Caco-2 (cell line): ENCODE measurements around the gene CALCA. TPM values are rescaled to one million over a fixed set of nuclear protein-coding genes. Genes with fewer than 3 reads are reported as not detected.

Source experiments
- BruUV-seq: library from RNA; stranded (reverse); fragments of 400-500 nt; replicated peaks from 2 replicates; lab custom pipeline; 2021; lab: Mats Ljungman, UMichigan
- CTCF ChIA-PET: fragments of 300-600 bp; sonication (Branson Sonifier 250); formaldehyde crosslinking; loops from one replicate; lab custom pipeline; 2022; ENCODE audit warnings: antibody characterized with exemption; lab: Charles Lee
- POLR2A ChIA-PET: fragments of 300-600 bp; sonication (Branson Sonifier 250); formaldehyde crosslinking; loops from one replicate; lab custom pipeline; 2022; ENCODE audit warnings: antibody characterized with exemption; lab: Charles Lee
- DNase-seq, 2 experiments: peaks; one replicate each; pipeline versions ENCODE4 v3.0.0 to v3.0.0-alpha.2; 2020 to 2022
- H3K27me3 ChIP-seq: replicated peaks from 2 replicates; pipeline ENCODE4 v1.6.0; 2011; ENCODE audit warnings: low read length; ENCODE audit not compliant: control insufficient read depth, insufficient read depth
- H3K36me3 ChIP-seq: 2 replicates; pipeline ENCODE4 v1.5.1; 2011; ENCODE audit warnings: low read length; ENCODE audit not compliant: control insufficient read depth, insufficient read depth
- H3K4me1 ChIP-seq: fragments of 250-450 bp; sonication (Bioruptor Pico); 2 replicates; pipeline ENCODE4 v1.5.1; 2020; ENCODE audit warnings: mild to moderate bottlenecking
- H3K4me3 ChIP-seq: 2 replicates; pipeline ENCODE4 v1.5.1; 2011; ENCODE audit warnings: low read depth, mild to moderate bottlenecking, control low read depth, low read length
- H3K9me3 ChIP-seq: fragments of 250-450 bp; sonication (Bioruptor Pico); 2 replicates; pipeline ENCODE4 v1.5.1; 2020; ENCODE audit warnings: mild to moderate bottlenecking, moderate library complexity
- H3K27ac Mint-ChIP-seq: one replicate; pipeline ENCODE4 v1.8.0; 2022; ENCODE audit warnings: mixed read lengths; ENCODE audit not compliant: unreplicated experiment
- H3K27me3 Mint-ChIP-seq: one replicate; pipeline ENCODE4 v1.8.0; 2022; ENCODE audit warnings: mixed read lengths; ENCODE audit not compliant: insufficient read depth, unreplicated experiment
- H3K36me3 Mint-ChIP-seq: one replicate; pipeline ENCODE4 v1.8.0; 2022; ENCODE audit warnings: mild to moderate bottlenecking, mixed read lengths; ENCODE audit not compliant: insufficient read depth, unreplicated experiment
- H3K4me1 Mint-ChIP-seq: one replicate; pipeline ENCODE4 v1.8.0; 2022; ENCODE audit warnings: low read depth, mixed read lengths; ENCODE audit not compliant: unreplicated experiment
- H3K4me3 Mint-ChIP-seq: one replicate; pipeline ENCODE4 v1.8.0; 2022; ENCODE audit warnings: mild to moderate bottlenecking, moderate library complexity, mixed read lengths; ENCODE audit not compliant: unreplicated experiment
- H3K9me3 Mint-ChIP-seq: one replicate; pipeline ENCODE4 v1.8.0; 2022; ENCODE audit warnings: mixed read lengths; ENCODE audit not compliant: unreplicated experiment
- CTCF ChIP-seq, 2 experiments: fragments of 200-600 bp in 1 of 2; IDR thresholded peaks; 1 replicate in 1 of 2; 2 replicates in 1 of 2; pipeline versions ENCODE4 v1.5.1 to v1.8.0; 2011 to 2022; ENCODE audit warnings: antibody characterized with exemption in 1 of 2, control low read depth in 1 of 2, inconsistent platforms in 1 of 2, low read depth in 1 of 2, low read length in 1 of 2, mild to moderate bottlenecking in 1 of 2, moderate library complexity in 1 of 2; ENCODE audit not compliant: insufficient read depth in 1 of 2, severe bottlenecking in 1 of 2, unreplicated experiment in 1 of 2
- intact Hi-C: fragments of 100-400 bp; cut with micrococcal nuclease; formaldehyde crosslinking; loops from one replicate; pipeline ENCODE4 v1.10.0; 2022; ENCODE audit not compliant: unreplicated experiment
- total RNA-seq: library from RNA; stranded (reverse); gene quantifications from 2 replicates; pipeline ENCODE4 v1.2.3, GENCODE V29; 2022

CALCA gene
- total RNA-seq, 1 experiment from 2014 or later, result not detected

- DNase-seq, result no peak
- no peak for TF ChIP-seq CTCF (IDR thresholded peaks at IDR 0.05; ENCODE audit: insufficient read depth in 1 of 2, low read depth in 1 of 2, low read length in 1 of 2, severe bottlenecking in 1 of 2, unreplicated experiment in 1 of 2)
- Mint-ChIP-seq H3K27me3 (peaks cover 10% of the 10 kb centered on the region), H3K4me1 (no peaks in the 10 kb centered on the region), H3K9me3 (no peaks in the 10 kb centered on the region), H3K27ac (no peak overlapping the region), H3K4me3 (no peak overlapping the region), H3K36me3 (no peaks in the 10 kb centered on the region)
- CTCF ChIA-PET, result no interaction called here
- Histone ChIP-seq H3K27me3 (no peaks in the 10 kb centered on the region; the same call in 1 of the 2 replicates), H3K9me3 (no peaks in the 10 kb centered on the region), H3K4me3 (no peak overlapping the region), H3K36me3 (no peaks in the 10 kb centered on the region), H3K4me1 (no peaks in the 10 kb centered on the region)
- BruUV-seq, result no TSS peak
- intact Hi-C loops, result no loop called here
- POLR2A ChIA-PET, result no interaction called here
These were observed 45.0 kb downstream of the CALCA start for GRCh38 chr11:14927146-14927545.

- intact Hi-C loops, result no loop called here
- H3K9me3 ChIP-seq, result no peaks in the 10 kb centered on the region
- H3K4me1 ChIP-seq, result peaks cover 9% of the 10 kb centered on the region
- no peak for DNase-seq
- Mint-ChIP-seq H3K27ac (no peak overlapping the region), H3K9me3 (peaks cover 6% of the 10 kb centered on the region), H3K4me3 (no peak overlapping the region), H3K27me3 (peaks cover 3% of the 10 kb centered on the region), H3K4me1 (peaks cover 9% of the 10 kb centered on the region), H3K36me3 (no peaks in the 10 kb centered on the region)
- POLR2A ChIA-PET, result no interaction called here
- TF ChIP-seq CTCF (IDR thresholded peaks at IDR 0.05; ENCODE audit: insufficient read depth in 1 of 2, low read depth in 1 of 2, low read length in 1 of 2, severe bottlenecking in 1 of 2, unreplicated experiment in 1 of 2), result no peak
- CTCF ChIA-PET, result interaction anchor here (1.8 kb wide), 1 partner anchor 16 kb away, joined by 8 read pairs; no protein-coding TSS in a partner anchor
- H3K36me3 ChIP-seq, result no peaks in the 10 kb centered on the region
- no TSS peak for BruUV-seq
- H3K27me3 ChIP-seq, result no peaks in the 10 kb centered on the region; the same call in 1 of the 2 replicates
- H3K4me3 ChIP-seq, result no peak overlapping the region
These were observed 47.8 kb downstream of the CALCA start for GRCh38 chr11:14924318-14924717.

Other genes with a start within 250 kb of the CALCA start
- 33.0 and 34.5 TPM in 2 replicates for gene CYP2R1, start 80.1 kb downstream of the CALCA start, total RNA-seq
- not detected in 2 replicates for gene CALCB, start 101.2 kb upstream of the CALCA start, total RNA-seq
- gene INSC, start 142.6 kb upstream of the CALCA start, total RNA-seq, result not detected in 2 replicates